ENCODE results near the gene ELK4.

Gene ELK4

GRCh38 chr1:205590777-205591513, 40.9 kb downstream of the ELK4 start:
- H3K9me3 ChIP-seq (ENCODE audit: control insufficient read depth, insufficient read depth, low read length), result no peaks in the 10 kb centered on the region
- no peak overlapping the region for H3K9ac ChIP-seq (ENCODE audit: low read depth, low read length)
- H3K36me3 ChIP-seq (ENCODE audit: insufficient read depth, low read length), result 0 out of 2 replicates have a peak, but pooled peaks cover 3% of the 10 kb centered on the region
- no peaks in the 10 kb centered on the region; the same call in 1 of the 2 replicates for H3K4me1 ChIP-seq (ENCODE audit: insufficient read depth, low read length)

GRCh38 chr1:205590457-205590768, 41.4 kb downstream of the ELK4 start:
- H3K9me3 ChIP-seq (ENCODE audit: control insufficient read depth, insufficient read depth, low read length), result no peaks in the 10 kb centered on the region
- H3K36me3 ChIP-seq (ENCODE audit: insufficient read depth, low read length), result 0 out of 2 replicates have a peak, but pooled peaks cover under 1% of the 10 kb centered on the region
- H3K9ac ChIP-seq (ENCODE audit: low read depth, low read length), result no peak overlapping the region
- H3K4me1 ChIP-seq (ENCODE audit: insufficient read depth, low read length), result no peaks in the 10 kb centered on the region; the same call in 1 of the 2 replicates

GRCh38 chr1:205589618-205590456, 42.0 kb downstream of the ELK4 start:
- no peaks in the 10 kb centered on the region; the same call in 1 of the 2 replicates for H3K4me1 ChIP-seq (ENCODE audit: insufficient read depth, low read length)
- H3K9ac ChIP-seq (ENCODE audit: low read depth, low read length), result no peak overlapping the region
- H3K9me3 ChIP-seq (ENCODE audit: control insufficient read depth, insufficient read depth, low read length), result no peaks in the 10 kb centered on the region
- no peaks in the 10 kb centered on the region for H3K36me3 ChIP-seq (ENCODE audit: insufficient read depth, low read length)

GRCh38 chr1:205589046-205589445, 42.8 kb downstream of the ELK4 start:
- Histone ChIP-seq H3K36me3 (ENCODE audit: insufficient read depth, low read length) (no peaks in the 10 kb centered on the region), H3K9me3 (ENCODE audit: control insufficient read depth, insufficient read depth, low read length) (no peaks in the 10 kb centered on the region), H3K4me1 (ENCODE audit: insufficient read depth, low read length) (no peaks in the 10 kb centered on the region; the same call in 1 of the 2 replicates)

GRCh38 chr1:205588636-205589035, 43.2 kb downstream of the ELK4 start:
- Histone ChIP-seq H3K9me3 (ENCODE audit: control insufficient read depth, insufficient read depth, low read length) (no peaks in the 10 kb centered on the region), H3K36me3 (ENCODE audit: insufficient read depth, low read length) (no peaks in the 10 kb centered on the region), H3K4me1 (ENCODE audit: insufficient read depth, low read length) (no peaks in the 10 kb centered on the region; the same call in 1 of the 2 replicates), H3K9ac (ENCODE audit: low read depth, low read length) (no peak overlapping the region)

More at GRCh38 chr1:205589046-205589445, 42.8 kb downstream of the ELK4 start:
- no peak overlapping the region for H3K9ac ChIP-seq (ENCODE audit: low read depth, low read length)

- Histone ChIP-seq H3K9ac (ENCODE audit: low read depth, low read length) (no peak overlapping the region), H3K9me3 (ENCODE audit: control insufficient read depth, insufficient read depth, low read length) (no peaks in the 10 kb centered on the region), H3K4me1 (ENCODE audit: insufficient read depth, low read length) (no peaks in the 10 kb centered on the region; the same call in 1 of the 2 replicates), H3K36me3 (ENCODE audit: insufficient read depth, low read length) (no peaks in the 10 kb centered on the region)
Measured at GRCh38 chr1:205587581-205587980, 44.2 kb downstream of the ELK4 start.

- Histone ChIP-seq H3K4me1 (ENCODE audit: insufficient read depth, low read length) (no peaks in the 10 kb centered on the region; the same call in 1 of the 2 replicates), H3K9ac (ENCODE audit: low read depth, low read length) (no peak overlapping the region), H3K9me3 (ENCODE audit: control insufficient read depth, insufficient read depth, low read length) (no peaks in the 10 kb centered on the region), H3K36me3 (ENCODE audit: insufficient read depth, low read length) (no peaks in the 10 kb centered on the region)
Measured at GRCh38 chr1:205585835-205586785, 45.7 kb downstream of the ELK4 start.

GRCh38 chr1:205585169-205585834, 46.5 kb downstream of the ELK4 start:
- Histone ChIP-seq H3K4me1 (ENCODE audit: insufficient read depth, low read length) (no peaks in the 10 kb centered on the region; the same call in 1 of the 2 replicates), H3K9ac (ENCODE audit: low read depth, low read length) (no peak overlapping the region), H3K9me3 (ENCODE audit: control insufficient read depth, insufficient read depth, low read length) (no peaks in the 10 kb centered on the region), H3K36me3 (ENCODE audit: insufficient read depth, low read length) (no peaks in the 10 kb centered on the region)

GRCh38 chr1:205584732-205585131, 47.1 kb downstream of the ELK4 start:
- H3K4me1 ChIP-seq (ENCODE audit: insufficient read depth, low read length), result peaks cover 5% of the 10 kb centered on the region; the same call in 1 of the 2 replicates
- H3K9me3 ChIP-seq (ENCODE audit: control insufficient read depth, insufficient read depth, low read length), result no peaks in the 10 kb centered on the region
- H3K9ac ChIP-seq (ENCODE audit: low read depth, low read length), result no peak overlapping the region
- no peaks in the 10 kb centered on the region for H3K36me3 ChIP-seq (ENCODE audit: insufficient read depth, low read length)

- no peaks in the 10 kb centered on the region for H3K36me3 ChIP-seq (ENCODE audit: insufficient read depth, low read length)
- H3K4me1 ChIP-seq (ENCODE audit: insufficient read depth, low read length), result peaks cover 12% of the 10 kb centered on the region; the same call in 1 of the 2 replicates
- no peaks in the 10 kb centered on the region for H3K9me3 ChIP-seq (ENCODE audit: control insufficient read depth, insufficient read depth, low read length)
- H3K9ac ChIP-seq (ENCODE audit: low read depth, low read length), result no peak overlapping the region
Measured at GRCh38 chr1:205583461-205584130, 48.2 kb downstream of the ELK4 start.

GRCh38 chr1:205582471-205583291, 49.1 kb downstream of the ELK4 start:
- Histone ChIP-seq H3K9me3 (ENCODE audit: control insufficient read depth, insufficient read depth, low read length) (no peaks in the 10 kb centered on the region), H3K36me3 (ENCODE audit: insufficient read depth, low read length) (no peaks in the 10 kb centered on the region), H3K9ac (ENCODE audit: low read depth, low read length) (no peak overlapping the region), H3K4me1 (ENCODE audit: insufficient read depth, low read length) (peaks cover 13% of the 10 kb centered on the region; the same call in 1 of the 2 replicates)

- Histone ChIP-seq H3K4me1 (ENCODE audit: insufficient read depth, low read length) (peaks cover 17% of the 10 kb centered on the region; the same call in 1 of the 2 replicates), H3K9me3 (ENCODE audit: control insufficient read depth, insufficient read depth, low read length) (no peaks in the 10 kb centered on the region), H3K9ac (ENCODE audit: low read depth, low read length) (no peak overlapping the region), H3K36me3 (ENCODE audit: insufficient read depth, low read length) (no peaks in the 10 kb centered on the region)
Measured at GRCh38 chr1:205582046-205582445, 49.8 kb downstream of the ELK4 start.
